Adipose tissue (tissue), 3 donors: ENCODE data around the gene ELK1. TPM values are rescaled to one million over a fixed set of nuclear protein-coding genes. Genes with fewer than 3 reads are reported as not detected.

ENCODE experiments used
- H3K27ac ChIP-seq: one replicate; pipeline ENCODE4 v1.5.1; 2013; ENCODE audit warnings: low read depth, low read length
- WGBS, 3 donors: extraction: QIAGEN DNeasy Blood & Tissue Kit; methylation state at CpG; one replicate each; pipeline ENCODE4 v1.1.7; 2013; 5-methylcytosine and 5-hydroxymethylcytosine counted together
- polyA plus RNA-seq, 3 donors: library from polyadenylated mRNA; stranded (reverse); fragments of 200-250 nt; gene quantifications; one replicate each; pipeline ENCODE4 v1.2.3, GENCODE V29; 2013
- donor health status: healthy with polysubstance abuse.
- donor health status: Bipolar disorder and iron deficiency.
- donor health status: healthy.

ELK1 gene
- polyA plus RNA-seq, 3 donors, result 11.5 to 27.3 (median 23.1) TPM

GRCh38 chrX:47649271-47649670 is 1.1 kb downstream of the ELK1 start:
- WGBS, 3 donors, result 10 to 47% (median 25%) methylated on average over 8 of the region's 8 CpGs
- H3K27ac ChIP-seq, result no peak overlapping the region

DNA sequence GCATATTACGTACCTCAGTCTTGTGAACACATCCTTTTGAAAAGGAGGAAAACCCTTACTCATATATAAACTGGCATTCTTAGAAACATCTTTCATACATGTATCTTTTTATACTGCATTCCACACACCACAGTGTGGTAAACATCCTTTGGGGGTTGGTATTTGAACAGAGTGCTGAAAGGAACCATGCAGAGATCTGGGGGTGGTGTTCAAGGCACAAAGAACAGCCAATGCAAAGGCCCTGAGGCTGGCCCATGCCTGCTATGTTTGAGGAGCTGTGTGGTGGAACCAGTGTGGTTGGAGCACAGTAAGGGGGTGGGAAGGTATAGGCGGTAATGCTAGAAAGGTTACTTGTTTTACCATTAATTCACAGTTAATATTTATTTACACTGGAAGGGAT is 2.0 kb downstream of the ELK1 start:
- WGBS, 3 donors, result 74 to 90% (median 84%) methylated on average over 2 of the region's 2 CpGs
- H3K27ac ChIP-seq, result no peak overlapping the region

DNA sequence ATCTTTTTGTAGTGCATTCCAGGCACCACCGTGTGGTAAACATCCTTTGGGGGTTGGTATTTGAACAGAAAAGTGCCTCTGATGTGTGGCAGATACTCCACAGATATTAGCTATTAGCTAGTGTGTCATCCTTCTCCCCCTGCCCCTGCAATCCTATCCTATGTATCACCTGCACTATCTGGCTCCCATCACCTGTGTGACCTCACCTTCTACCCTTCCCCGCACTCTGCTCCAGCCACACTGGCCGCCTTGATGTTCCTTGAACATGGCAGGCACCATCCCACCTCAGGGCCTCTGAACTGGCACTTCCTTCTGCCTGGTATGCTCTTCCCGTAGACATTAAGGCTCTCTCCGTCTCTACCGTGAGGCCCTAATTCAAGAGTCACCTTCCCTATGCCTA is 3.7 kb downstream of the ELK1 start:
- H3K27ac ChIP-seq, result no peak overlapping the region
- WGBS, 3 donors, result 76 to 89% (median 80%) methylated on average over 6 of the region's 6 CpGs

- H3K27ac ChIP-seq, result no peak overlapping the region
- WGBS, 3 donors, result 61 to 79% (median 77%) methylated on average over 10 of the region's 10 CpGs
Measured at GRCh38 chrX:47645530-47645929, 4.8 kb downstream of the ELK1 start.

- 57 to 78% (median 58%) methylated on average over 10 to 12 of the region's 12 CpGs for WGBS, 3 donors
- no peak overlapping the region for H3K27ac ChIP-seq
Measured at GRCh38 chrX:47644557-47645091, 5.7 kb downstream of the ELK1 start.

- 26 to 38% (median 27%) methylated on average over 2 of the region's 2 CpGs for WGBS, 3 donors
- H3K27ac ChIP-seq, result no peak overlapping the region
Measured at GRCh38 chrX:47643926-47644325, 6.4 kb downstream of the ELK1 start.

DNA sequence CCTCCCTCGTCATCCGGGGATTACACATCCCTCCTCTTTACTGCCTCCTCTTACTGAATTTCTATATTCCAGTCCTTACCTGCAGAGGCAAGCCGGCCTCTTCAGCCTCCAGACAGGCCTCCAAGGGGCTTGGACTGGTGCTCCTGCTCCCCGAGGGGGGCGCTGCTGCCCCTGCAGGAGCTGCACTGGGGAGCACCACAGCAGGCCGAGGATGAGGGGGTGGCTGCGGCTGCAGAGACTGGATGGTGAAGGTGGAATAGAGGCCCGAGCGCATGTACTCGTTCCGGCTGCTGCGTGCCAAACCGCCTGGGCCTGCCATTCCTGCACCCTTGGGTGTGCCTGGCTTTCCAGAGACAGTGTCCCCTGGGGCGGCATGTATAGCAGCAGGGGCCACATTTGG is 11.5 kb downstream of the ELK1 start:
- WGBS, 3 donors, result 89 to 93% (median 92%) methylated on average over 7 to 14 of the region's 14 CpGs
- H3K27ac ChIP-seq, result no peak overlapping the region

- 49 to 70% (median 69%) methylated on average over 17 to 31 of the region's 31 CpGs for WGBS, 3 donors
- H3K27ac ChIP-seq, result no peak overlapping the region
Measured at GRCh38 chrX:47637546-47638195, 12.7 kb downstream of the ELK1 start.

DNA sequence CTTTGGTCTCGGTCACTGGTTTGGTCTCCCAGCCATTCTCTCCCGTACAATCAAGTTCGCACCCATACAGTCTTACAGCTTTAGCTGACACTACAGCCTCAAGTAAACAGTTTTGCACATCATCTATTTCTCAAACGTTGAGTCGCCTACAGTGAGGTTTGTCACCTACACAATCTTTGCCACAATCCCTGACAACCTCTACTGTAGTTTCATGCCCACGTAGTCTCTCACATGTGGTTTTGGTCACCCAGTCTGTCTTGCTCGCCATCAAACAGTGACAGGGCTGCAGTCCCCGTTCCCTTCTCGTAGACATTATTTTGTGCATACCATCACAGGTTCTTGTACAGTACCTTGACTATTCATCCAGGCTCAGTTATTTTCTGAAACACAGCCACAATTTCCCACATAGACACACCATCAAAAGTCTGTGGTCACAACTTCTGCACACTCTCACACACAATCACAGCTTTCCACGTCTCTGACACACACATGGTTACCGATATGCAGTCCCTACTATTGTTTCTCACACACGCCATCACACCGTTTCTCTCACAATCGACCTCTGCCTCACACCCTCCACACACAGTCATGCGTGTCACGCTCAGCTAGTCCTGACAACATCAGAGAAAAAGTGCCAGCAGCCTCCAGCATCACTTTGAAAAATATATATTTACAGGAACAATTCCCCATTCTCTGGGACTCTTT is 15.3 kb downstream of the ELK1 start:
- 84 to 88% (median 87%) methylated on average over 16 of the region's 16 CpGs for WGBS, 3 donors

DNA sequence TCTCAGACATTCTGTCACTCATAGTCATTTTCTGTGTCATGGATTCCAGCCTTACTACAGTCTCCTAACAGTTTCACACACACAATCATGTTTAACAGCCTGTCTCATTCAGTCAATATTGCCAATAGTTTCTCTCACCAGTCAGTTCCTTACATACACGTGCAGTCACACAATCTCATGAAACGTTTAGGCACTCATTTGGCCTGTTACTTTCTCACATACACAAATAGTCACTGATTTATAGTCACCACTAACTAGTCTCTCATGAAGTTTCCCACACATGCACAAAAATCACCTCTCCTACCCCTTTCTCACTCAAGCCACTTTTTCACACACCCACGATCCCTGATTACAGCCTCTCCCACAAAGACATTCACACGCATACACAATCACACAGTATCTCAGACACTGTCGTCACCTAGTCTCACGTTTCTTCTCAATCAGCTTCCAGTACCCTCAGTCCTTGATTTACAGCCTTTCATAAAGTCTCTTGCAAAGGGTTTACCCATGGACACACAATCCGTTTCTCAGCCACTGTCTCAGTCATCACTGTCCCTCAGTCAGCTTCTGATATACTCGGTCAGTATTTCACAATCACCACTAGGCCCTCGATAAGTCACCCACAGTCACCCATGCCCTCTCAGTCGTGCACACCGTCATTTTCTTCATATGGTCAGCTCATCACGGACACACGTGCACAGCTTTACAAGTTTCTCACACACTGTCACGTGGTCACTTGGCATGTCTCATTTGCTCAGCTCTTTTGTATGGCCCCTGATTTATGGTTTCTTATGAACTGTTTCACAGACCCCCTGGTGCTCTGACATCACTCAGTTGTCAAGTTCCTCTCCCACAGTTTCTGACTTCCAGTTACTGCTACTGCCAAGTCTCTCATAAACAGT is 16.4 kb downstream of the ELK1 start:
- 64 to 74% (median 71%) methylated on average over 14 of the region's 14 CpGs for WGBS, 3 donors
- H3K27ac ChIP-seq, result no peak overlapping the region

More for the DNA sequence above, 15.3 kb downstream of the ELK1 start:
- H3K27ac ChIP-seq, result no peak overlapping the region

- WGBS, 3 donors, result 41 to 64% (median 58%) methylated on average over 4 of the region's 4 CpGs
- H3K27ac ChIP-seq, result no peak overlapping the region
Measured at GRCh38 chrX:47632666-47633065, 17.7 kb downstream of the ELK1 start.

- 78 to 98% (median 79%) methylated on average over 5 of the region's 5 CpGs for WGBS, 3 donors
- H3K27ac ChIP-seq, result no peak overlapping the region
Measured at GRCh38 chrX:47631676-47632075, 18.7 kb downstream of the ELK1 start.

- 32 to 58% (median 51%) methylated on average over 7 to 14 of the region's 14 CpGs for WGBS, 3 donors
Measured at GRCh38 chrX:47629419-47630200, 20.8 kb downstream of the ELK1 start, which contains the start of gene CFP. TSS of gene CFP (minus strand) at chrX:47629930. CDS start at chrX:47629844, 86 bp downstream.

DNA sequence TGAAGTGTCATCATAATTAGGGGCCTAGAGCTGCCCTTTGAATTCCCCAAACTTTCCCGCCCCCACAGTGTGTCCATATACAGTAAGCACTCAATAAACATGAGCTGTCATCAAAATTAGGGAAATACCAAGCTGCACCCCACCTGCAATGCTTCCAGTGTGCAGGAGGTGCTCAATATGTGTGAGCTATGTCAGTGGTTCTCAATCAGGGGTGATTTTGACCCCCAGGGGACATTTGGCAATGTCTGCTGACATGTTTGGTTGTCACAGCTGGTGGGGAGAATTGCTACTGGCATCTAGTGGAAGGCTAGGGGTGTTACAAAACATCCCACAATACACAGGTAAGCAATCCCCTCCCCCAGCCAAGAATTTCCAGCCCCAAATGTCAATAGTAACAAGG is 21.4 kb downstream of the ELK1 start:
- 71 to 93% (median 89%) methylated on average over 1 of the region's 1 CpG for WGBS, 3 donors
- no peak overlapping the region for H3K27ac ChIP-seq

More at GRCh38 chrX:47629419-47630200, 20.8 kb downstream of the ELK1 start, which contains the start of gene CFP:
- H3K27ac ChIP-seq, result no peak within 1 kb of the TSS

- 85 to 97% (median 85%) methylated on average over 2 of the region's 2 CpGs for WGBS, 3 donors
- H3K27ac ChIP-seq, result no peak overlapping the region
Measured at GRCh38 chrX:47625365-47625764, 25.0 kb downstream of the ELK1 start.

- WGBS, 3 donors, result 0 to 43% (median 1%) methylated on average over 29 to 35 of the region's 35 CpGs
- H3K27ac ChIP-seq, result no peak overlapping the region
Measured at GRCh38 chrX:47623540-47624027, 26.8 kb downstream of the ELK1 start.

GRCh38 chrX:47621851-47622250 is 28.5 kb downstream of the ELK1 start:
- whole genome bisulfite sequencing, 3 donors, result 73 to 84% (median 83%) methylated on average over 6 of the region's 6 CpGs
- no peak overlapping the region for H3K27ac ChIP-seq

GRCh38 chrX:47620303-47620685 is 30.1 kb downstream of the ELK1 start:
- H3K27ac ChIP-seq, result no peak overlapping the region
- 43 to 69% (median 50%) methylated on average over 9 of the region's 9 CpGs for WGBS, 3 donors
